Gastrocnemius medialis (tissue), 4 donors: ENCODE results near the gene RBM34.

Experiments used
- POLR2A ChIP-seq, 2 donors: fragments of 450-650 bp; IDR thresholded peaks; one replicate each; pipeline ENCODE4 v1.6.1; 2017; ENCODE audit warnings: antibody characterized with exemption in 2 of 2, mild to moderate bottlenecking in 2 of 2, moderate library complexity in 2 of 2
- TF ChIP-seq, protein P1 (sequence below), 5 experiments: fragments of 450-650 bp in 3 of 5; fragments of 200-600 bp in 2 of 5; sonication (generic) in 2 of 5; IDR thresholded peaks in 4 of 5; conservative IDR thresholded peaks in 1 of 5; 1 replicate in 4 of 5; 2 replicates in 1 of 5; pipeline ENCODE4 v1.5.1; 2016 to 2019; ENCODE audit warnings: antibody characterized with exemption in 5 of 5, mild to moderate bottlenecking in 3 of 5, moderate library complexity in 3 of 5

DNA sequence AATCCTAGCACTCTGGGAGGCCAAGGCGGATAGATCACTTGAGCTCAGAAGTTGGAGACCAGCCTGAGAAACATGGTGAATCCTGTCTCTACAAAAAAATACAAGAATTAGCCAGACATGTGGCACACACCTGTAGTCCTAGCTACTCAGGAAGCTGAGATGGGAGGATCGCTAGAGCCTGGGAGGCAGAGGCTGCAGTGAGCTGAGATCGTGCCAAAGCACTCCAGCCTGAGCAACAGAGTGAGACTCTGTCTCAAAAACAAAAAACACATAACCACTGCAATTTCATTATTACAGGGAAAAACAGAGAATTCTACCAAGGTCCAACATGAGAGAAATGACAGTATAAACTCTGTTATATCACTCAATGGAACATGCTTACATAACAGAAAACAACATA is 28.0 kb downstream of the RBM34 start:
- TF ChIP-seq, protein P1, sequence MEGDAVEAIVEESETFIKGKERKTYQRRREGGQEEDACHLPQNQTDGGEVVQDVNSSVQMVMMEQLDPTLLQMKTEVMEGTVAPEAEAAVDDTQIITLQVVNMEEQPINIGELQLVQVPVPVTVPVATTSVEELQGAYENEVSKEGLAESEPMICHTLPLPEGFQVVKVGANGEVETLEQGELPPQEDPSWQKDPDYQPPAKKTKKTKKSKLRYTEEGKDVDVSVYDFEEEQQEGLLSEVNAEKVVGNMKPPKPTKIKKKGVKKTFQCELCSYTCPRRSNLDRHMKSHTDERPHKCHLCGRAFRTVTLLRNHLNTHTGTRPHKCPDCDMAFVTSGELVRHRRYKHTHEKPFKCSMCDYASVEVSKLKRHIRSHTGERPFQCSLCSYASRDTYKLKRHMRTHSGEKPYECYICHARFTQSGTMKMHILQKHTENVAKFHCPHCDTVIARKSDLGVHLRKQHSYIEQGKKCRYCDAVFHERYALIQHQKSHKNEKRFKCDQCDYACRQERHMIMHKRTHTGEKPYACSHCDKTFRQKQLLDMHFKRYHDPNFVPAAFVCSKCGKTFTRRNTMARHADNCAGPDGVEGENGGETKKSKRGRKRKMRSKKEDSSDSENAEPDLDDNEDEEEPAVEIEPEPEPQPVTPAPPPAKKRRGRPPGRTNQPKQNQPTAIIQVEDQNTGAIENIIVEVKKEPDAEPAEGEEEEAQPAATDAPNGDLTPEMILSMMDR (IDR thresholded peaks at IDR 0.05 in 4 of 5, conservative IDR thresholded peaks at IDR 0.05 in 1 of 5) = no peak
- TF ChIP-seq POLR2A (IDR thresholded peaks at IDR 0.05) = no peak
